HG03135 (cell line): ENCODE results near the gene BRSK2.
"Not testable (repeated sequence)": the region's sequence is repeated elsewhere in the genome, so short reads cannot be mapped to it uniquely, and the experiment has no call there.

Experiments
- ATAC-seq: cut with Tn5 transposase; IDR thresholded peaks from one replicate; pipeline ENCODE4 v1.9.1; 2021; ENCODE audit warnings: mild to moderate bottlenecking, moderate library complexity; ENCODE audit not compliant: unreplicated experiment

BRSK2 gene

DNA sequence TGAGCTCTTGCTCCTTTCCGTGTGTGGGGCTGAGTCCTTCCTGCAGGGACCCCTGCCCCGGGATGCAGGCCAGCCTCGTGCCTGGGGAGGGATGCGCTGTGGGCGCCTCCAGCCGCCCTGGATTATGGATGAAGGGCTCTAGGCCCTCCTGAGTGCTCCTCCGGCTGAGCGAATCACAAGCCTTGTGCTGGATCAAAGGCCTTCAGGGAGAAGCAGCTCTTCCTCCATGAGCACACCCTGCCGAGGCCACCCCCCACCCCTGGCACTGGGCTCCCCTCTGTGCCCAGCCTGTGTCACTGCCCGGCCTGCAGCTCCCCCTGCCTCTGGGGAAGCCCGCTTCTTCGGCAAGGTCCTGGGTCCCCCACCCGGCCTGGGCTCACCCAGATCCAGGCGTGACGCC is 43.8 kb downstream of the BRSK2 start:
- ATAC-seq: no peak

- no peak for ATAC-seq
These were observed 44.4 kb downstream of the BRSK2 start for GRCh38 chr11:1433977-1434640.

DNA sequence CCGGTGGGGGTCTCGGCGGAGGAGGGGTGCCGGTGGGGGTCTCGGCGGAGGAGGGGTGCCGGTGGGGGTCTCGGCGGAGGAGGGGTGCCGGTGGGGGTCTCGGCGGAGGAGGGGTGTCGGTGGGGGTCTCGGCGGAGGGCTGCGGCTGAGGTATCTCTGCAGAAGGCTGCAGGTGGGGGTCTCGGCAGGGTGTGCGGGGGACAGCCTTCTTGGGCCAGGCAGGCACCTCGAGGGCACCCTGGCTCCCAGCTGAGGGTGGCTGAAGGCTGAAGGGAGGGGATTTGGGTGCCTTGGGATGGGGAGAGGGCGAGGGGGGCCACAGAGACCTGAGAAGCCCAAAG is 45.7 kb downstream of the BRSK2 start:
- not testable (repeated sequence) for ATAC-seq

GRCh38 chr11:1435820-1436467 is 46.2 kb downstream of the BRSK2 start:
- ATAC-seq: no peak

GRCh38 chr11:1436468-1437039 is 46.8 kb downstream of the BRSK2 start:
- no peak for ATAC-seq

- ATAC-seq: no peak
These were observed 47.8 kb downstream of the BRSK2 start for GRCh38 chr11:1437500-1437899.

DNA sequence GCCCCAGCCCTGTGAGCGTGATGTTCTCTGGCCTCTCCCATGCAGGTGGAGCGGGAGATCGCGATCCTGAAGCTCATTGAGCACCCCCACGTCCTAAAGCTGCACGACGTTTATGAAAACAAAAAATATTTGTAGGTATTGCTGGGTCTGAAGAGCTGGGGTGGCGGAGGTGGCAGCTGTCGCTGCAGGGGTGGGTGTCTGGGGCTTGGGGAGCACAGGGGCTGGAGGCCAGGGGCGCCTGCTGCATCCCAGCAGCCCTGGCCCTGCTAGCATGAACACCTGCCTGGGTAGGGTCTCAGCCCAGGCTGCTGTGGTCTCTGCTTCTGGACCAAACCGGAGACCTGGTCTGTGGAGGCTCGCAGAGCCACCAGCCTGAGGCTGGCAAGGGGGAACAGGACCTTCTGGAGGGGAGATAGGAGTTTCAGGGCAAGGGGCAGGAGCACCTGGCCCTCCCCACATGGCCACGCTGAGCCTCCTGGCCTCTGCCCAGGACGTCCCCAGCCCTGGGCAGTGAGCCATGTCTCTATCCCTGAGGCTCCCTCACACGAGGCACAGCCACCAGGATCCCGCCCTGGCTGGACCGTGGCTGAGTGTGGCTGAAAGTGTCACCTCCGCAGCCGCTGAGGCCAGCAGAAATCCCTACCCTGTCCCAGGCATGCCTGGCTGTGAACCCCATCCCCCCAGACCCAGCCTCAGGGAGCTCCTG is 48.7 kb downstream of the BRSK2 start:
- no peak for ATAC-seq

DNA sequence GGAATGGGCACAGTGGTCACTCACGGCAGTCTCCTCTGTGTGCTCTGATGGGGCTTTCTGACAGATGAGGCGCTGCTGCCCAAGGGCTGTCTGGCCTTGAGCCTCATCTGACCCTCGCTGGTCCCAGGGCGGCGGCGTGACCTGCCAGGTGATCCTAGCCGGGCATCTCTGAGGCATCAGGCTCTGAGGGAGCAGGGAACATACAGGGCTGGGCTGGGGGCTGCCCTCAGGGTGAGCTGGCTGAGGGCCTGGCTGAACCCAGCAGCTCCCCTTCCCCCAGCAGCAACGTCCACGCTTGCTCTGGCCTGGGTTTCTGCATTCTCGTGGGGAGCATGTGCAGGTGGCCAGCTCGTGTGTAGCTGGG is 49.2 kb downstream of the BRSK2 start:
- no peak for ATAC-seq

- ATAC-seq: no peak
These were observed 49.6 kb downstream of the BRSK2 start for GRCh38 chr11:1439341-1439740.

- ATAC-seq: no peak
These were observed 50.3 kb downstream of the BRSK2 start for GRCh38 chr11:1440066-1440465.

GRCh38 chr11:1440496-1440895 is 50.8 kb downstream of the BRSK2 start:
- no peak for ATAC-seq

DNA sequence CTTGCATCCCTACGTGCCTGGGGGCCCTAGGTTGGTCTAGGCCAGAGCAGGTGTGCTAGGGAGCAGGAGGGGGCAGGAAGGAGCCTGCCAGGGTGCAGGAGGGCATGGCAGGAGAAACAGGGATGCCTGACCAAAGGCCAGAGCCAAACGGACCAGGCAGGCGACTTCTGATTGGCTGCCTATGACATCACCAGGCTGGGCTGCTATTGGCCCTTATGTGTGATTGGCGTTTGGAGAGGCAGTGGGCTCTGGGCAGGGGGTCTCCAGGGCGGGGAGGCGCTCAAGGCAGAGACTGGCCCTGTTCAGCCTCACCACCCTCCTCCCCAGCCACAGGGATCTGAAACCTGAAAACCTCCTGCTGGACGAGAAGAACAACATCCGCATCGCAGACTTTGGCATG is 52.4 kb downstream of the BRSK2 start:
- ATAC-seq: no peak

DNA sequence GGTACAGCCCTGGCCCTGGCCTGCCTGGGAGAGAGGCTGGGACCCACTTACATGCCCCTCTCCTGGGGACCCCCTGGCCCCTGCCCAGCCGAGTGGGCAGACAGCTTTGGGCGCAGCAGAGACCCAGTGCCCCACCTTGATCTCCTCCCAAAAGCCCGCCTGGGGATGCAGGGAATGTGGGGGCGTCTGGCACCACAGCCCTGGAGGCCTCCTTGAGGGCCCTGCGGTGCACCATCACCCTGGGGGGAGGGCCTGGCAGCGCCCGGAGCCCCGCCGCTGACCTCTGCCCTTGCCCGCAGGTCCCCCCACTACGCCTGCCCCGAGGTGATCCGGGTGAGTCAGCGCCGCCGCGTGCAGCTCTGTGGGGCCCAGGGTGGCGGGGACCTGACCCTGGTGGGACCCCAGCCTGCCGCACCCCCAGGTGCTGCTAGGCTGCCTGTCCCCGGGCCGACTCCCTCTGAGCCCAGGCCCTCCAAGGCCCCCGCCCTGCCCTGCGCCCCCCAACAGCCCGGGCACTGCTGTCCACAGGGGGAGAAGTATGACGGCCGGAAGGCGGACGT is 53.2 kb downstream of the BRSK2 start:
- ATAC-seq: no peak

GRCh38 chr11:1443737-1444136 is 54.0 kb downstream of the BRSK2 start:
- no peak for ATAC-seq

DNA sequence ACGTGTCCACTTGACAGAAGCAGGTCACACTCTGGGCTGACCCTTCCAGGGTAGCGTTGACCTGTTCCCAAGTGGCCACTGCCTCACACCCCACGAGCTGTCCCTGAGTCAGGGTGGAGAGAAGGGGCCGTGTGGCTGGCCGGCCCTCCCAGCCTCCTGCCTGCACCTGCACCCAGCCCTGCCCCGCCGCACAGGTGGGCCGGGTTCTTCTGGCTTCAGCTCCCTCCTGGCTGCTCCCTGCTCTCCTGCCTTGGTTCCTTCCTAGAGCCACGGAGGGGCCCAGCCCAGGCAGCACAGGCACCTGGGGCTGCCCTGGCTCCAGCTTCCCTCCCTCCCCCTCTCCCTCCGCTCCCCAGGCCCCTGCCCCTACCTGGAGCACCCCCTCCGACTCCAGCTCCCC is 54.6 kb downstream of the BRSK2 start:
- no peak for ATAC-seq

DNA sequence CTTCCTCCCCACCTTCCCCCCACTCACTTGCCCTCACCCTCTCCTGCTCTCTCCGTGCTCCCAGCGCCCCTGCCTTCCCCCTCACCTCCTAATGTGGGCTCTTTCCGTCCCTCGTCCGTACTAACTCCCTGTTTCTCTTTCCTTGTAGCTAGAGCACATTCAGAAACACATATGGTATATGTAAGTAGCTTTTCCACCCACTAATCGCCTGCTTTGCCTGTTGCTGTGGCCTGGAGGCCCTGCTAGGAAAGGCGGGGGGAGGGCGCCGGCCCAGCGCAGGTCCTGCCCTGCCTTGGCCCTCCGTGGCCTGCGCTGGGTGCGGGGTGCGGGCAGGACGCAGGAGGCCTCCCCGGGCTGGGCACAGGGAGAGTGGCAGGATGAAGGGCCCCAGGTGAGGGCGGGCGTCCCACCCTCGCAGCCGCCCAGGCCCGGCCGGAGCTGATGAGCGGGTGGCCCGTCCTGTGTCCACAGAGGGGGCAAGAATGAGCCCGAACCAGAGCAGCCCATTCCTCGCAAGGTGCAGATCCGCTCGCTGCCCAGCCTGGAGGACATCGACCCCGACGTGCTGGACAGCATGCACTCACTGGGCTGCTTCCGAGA is 55.2 kb downstream of the BRSK2 start:
- no peak for ATAC-seq

GRCh38 chr11:1445741-1446445 is 56.2 kb downstream of the BRSK2 start:
- ATAC-seq: no peak

DNA sequence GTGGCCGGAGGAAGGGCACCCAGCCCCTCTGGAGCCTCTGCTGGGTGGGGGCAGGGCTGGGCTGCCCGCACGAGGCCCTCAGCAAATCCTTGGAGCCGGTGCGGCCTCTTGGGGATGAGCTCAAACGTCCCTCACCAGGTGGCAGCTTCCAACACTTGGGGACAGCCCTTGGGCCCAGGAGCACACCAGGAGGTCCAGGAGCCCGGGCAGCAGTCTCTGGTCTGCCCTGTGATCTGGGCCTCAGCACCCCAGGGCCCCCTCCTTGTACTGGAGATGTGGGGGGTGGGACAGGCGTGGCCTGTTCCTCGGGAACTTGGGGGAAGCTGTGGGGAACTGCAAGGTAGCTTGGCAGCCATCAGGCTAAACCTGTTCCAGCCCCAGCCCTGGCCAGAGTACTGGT is 56.9 kb downstream of the BRSK2 start:
- ATAC-seq: no peak

DNA sequence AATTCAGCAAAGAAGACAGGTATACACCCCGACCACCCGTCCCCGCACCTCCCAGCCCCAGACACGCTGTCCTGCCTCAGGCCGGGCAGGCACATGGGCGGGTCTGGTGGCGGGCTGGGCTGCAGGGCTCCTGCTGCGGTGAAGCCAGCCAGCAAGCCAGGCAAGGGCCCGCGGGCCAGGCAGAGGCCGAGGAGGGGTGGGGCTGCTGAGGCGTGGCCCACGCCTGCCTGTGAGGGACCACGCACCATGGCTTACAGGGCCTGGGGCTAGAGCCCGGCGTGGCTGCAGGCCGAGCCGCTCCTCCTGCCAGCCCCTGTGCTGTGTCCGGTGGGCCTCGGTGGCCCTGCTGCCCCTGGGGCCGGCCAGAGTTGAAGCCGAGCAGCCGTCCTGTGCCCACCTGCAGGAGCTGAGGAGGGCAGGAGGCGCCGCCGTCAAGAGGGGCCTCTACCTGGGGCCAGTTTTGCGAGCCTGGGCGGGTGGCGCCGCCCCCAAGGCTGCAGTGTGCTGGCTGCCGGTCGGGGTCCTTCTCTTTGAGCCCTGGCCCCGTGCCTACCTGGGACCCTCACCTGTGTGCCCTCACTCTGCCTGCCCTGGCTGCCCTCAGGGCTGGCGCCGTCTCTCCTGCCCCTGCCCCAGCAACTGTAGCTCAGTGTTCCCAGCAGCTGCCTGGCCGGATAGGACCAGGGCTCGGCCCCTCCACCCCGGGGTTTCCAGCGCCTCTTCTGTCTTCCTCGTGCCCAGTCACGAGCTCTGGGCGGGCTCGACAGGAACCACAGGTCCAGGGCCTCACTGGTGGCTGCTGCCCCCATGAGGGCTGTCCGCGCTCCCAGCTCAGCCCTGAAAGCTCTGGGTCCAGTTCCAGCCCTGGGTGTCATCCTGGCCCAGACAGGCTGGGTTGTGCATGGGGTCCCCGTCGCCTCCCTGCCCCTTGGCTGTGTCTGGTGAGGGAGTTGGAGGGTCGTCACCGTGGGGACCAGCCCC is 58.4 kb downstream of the BRSK2 start:
- ATAC-seq: no peak

GRCh38 chr11:1448882-1449281 is 59.1 kb downstream of the BRSK2 start:
- ATAC-seq: no peak
